AG04450 (cell line): ENCODE data around the gene MALT1. TPM values are rescaled to one million over a fixed set of nuclear protein-coding genes. Genes with fewer than 3 reads are reported as not detected.

Experiments
- CTCF ChIA-PET: fragments of 300-600, 350-600 bp; formaldehyde crosslinking; extraction: SDS; loops from one replicate; lab custom pipeline; 2022; ENCODE audit warnings: antibody characterized with exemption, inconsistent platforms; lab: Charles Lee
- POLR2A ChIA-PET: fragments of 350-600 bp; formaldehyde crosslinking; extraction: SDS; loops from one replicate; lab custom pipeline; 2021; ENCODE audit warnings: antibody characterized with exemption, inconsistent platforms; lab: Yijun Ruan, JAX
- DNase-seq: peaks from one replicate; pipeline ENCODE4 v3.0.0-alpha.2; 2011; ENCODE audit warnings: low read depth, low spot score
- H3K27ac ChIP-seq: one replicate; pipeline ENCODE4 v1.5.1; 2012; ENCODE audit warnings: low read depth, low read length, control low read depth
- H3K27me3 ChIP-seq: one replicate; pipeline ENCODE4 v1.6.0; 2012; ENCODE audit warnings: low read length; ENCODE audit not compliant: control insufficient read depth, insufficient read depth
- H3K4me3 ChIP-seq: 2 replicates; pipeline ENCODE4 v1.5.1; 2011; ENCODE audit warnings: mild to moderate bottlenecking, low read depth, low read length, control low read depth
- H3K9me3 ChIP-seq: 2 replicates; pipeline ENCODE4 v1.5.1; 2012; ENCODE audit warnings: low read length; ENCODE audit not compliant: control insufficient read depth, insufficient read depth
- CTCF ChIP-seq: IDR thresholded peaks from 2 replicates; pipeline ENCODE4 v1.5.1; 2011; ENCODE audit warnings: low read depth, low read length, control low read depth, inconsistent platforms
- polyA plus RNA-seq: library from polyadenylated mRNA; depleted of rRNA; stranded (reverse); fragments of >200 nt; gene quantifications from 2 replicates; pipeline ENCODE4 v1.2.3, GENCODE V29; 2011

The MALT1 gene
- polyA plus RNA-seq, 1 experiment = 24.3 TPM

GRCh38 chr18:58785870-58786269, 114.6 kb downstream of the MALT1 start:
- ChIA-PET POLR2A (no interaction called here), CTCF (interaction anchor here (0.9 to 8.5 kb wide), 2 partner anchors 272 to 285 kb away, joined by 3 to 164 read pairs; no protein-coding TSS in a partner anchor)
- no peaks in the 10 kb centered on the region for H3K27me3 ChIP-seq
- peaks cover 5% of the 10 kb centered on the region; the same call in 1 of the 2 replicates for H3K9me3 ChIP-seq
- DNase-seq = no peak
- H3K4me3 ChIP-seq = no peak overlapping the region
- H3K27ac ChIP-seq = peak overlapping the region; percentile 80
- no peak for TF ChIP-seq CTCF

- TF ChIP-seq CTCF = no peak
- no peaks in the 10 kb centered on the region for H3K27me3 ChIP-seq
- H3K27ac ChIP-seq = no peak overlapping the region
- DNase-seq = no peak
- H3K9me3 ChIP-seq = peaks cover 5% of the 10 kb centered on the region; the same call in 1 of the 2 replicates
- ChIA-PET CTCF (no interaction called here), POLR2A (no interaction called here)
- H3K4me3 ChIP-seq = no peak overlapping the region
These were observed 116.4 kb downstream of the MALT1 start for GRCh38 chr18:58787536-58788149.

- peaks cover 5% of the 10 kb centered on the region; the same call in 1 of the 2 replicates for H3K9me3 ChIP-seq
- no peak for DNase-seq
- no peak overlapping the region for H3K4me3 ChIP-seq
- H3K27me3 ChIP-seq = no peaks in the 10 kb centered on the region
- ChIA-PET CTCF (interaction anchor here (0.6 to 1.5 kb wide), 3 partner anchors 24 to 282 kb away, joined by 3 to 5 read pairs (median 4); no protein-coding TSS in a partner anchor), POLR2A (interaction anchor here (1.0 kb wide), 1 partner anchor 76 kb away, joined by 3 read pairs; the partner anchor contains the start of gene ZNF532)
- no peak for TF ChIP-seq CTCF
- peak overlapping the region; percentile 65 for H3K27ac ChIP-seq
These were observed 117.2 kb downstream of the MALT1 start for GRCh38 chr18:58788470-58788869.

GRCh38 chr18:58788971-58789875, 118.0 kb downstream of the MALT1 start:
- Histone ChIP-seq H3K4me3 (no peak overlapping the region), H3K9me3 (peaks cover 5% of the 10 kb centered on the region; the same call in 1 of the 2 replicates), H3K27ac (peak overlapping the region; percentile 87), H3K27me3 (no peaks in the 10 kb centered on the region)
- ChIA-PET POLR2A (interaction anchor here (1.0 kb wide), 1 partner anchor 76 kb away, joined by 3 read pairs; the partner anchor contains the start of gene ZNF532), CTCF (interaction anchor here (0.6 to 1.5 kb wide), 5 partner anchors 8 to 281 kb away, joined by 3 to 6 read pairs (median 4); no protein-coding TSS in a partner anchor)
- no peak for TF ChIP-seq CTCF
- DNase-seq = no peak
